GM12801 (cell line): ENCODE results near the gene MTPN.

Experiments
- CTCF ChIP-seq: IDR thresholded peaks from one replicate; pipeline ENCODE4 v1.5.1; 2011; ENCODE audit warnings: control low read depth; ENCODE audit not compliant: insufficient read length; ENCODE audit errors: extremely low read depth

MTPN gene

GRCh38 chr7:135899458-135900064 is 77.6 kb downstream of the MTPN start:
- no peak for TF ChIP-seq CTCF

- TF ChIP-seq CTCF, result no peak
Observed at GRCh38 chr7:135898226-135898625, 78.9 kb downstream of the MTPN start.

GRCh38 chr7:135894816-135895215 is 82.3 kb downstream of the MTPN start:
- TF ChIP-seq CTCF, result no peak

DNA sequence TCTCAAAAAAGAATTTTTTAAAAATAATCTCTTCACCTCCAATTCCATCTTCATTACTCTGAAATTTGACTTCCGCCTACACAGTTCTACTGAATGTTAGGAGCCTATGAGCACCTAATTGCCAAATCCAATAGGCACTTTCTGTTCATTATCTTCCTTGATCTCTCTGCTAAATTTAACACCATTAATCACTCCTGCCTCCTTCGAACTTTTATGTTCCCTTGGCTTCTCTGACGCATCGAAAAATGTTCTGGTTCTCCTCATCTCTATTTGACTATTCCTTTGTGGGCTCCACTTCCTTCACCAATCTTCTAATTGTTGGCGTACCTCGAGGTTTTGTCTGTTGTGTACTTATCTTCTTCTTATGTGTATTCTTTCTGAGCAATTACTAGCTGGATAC is 87.3 kb downstream of the MTPN start:
- no peak for TF ChIP-seq CTCF

- no peak for TF ChIP-seq CTCF
Observed at GRCh38 chr7:135888740-135889139, 88.4 kb downstream of the MTPN start.

DNA sequence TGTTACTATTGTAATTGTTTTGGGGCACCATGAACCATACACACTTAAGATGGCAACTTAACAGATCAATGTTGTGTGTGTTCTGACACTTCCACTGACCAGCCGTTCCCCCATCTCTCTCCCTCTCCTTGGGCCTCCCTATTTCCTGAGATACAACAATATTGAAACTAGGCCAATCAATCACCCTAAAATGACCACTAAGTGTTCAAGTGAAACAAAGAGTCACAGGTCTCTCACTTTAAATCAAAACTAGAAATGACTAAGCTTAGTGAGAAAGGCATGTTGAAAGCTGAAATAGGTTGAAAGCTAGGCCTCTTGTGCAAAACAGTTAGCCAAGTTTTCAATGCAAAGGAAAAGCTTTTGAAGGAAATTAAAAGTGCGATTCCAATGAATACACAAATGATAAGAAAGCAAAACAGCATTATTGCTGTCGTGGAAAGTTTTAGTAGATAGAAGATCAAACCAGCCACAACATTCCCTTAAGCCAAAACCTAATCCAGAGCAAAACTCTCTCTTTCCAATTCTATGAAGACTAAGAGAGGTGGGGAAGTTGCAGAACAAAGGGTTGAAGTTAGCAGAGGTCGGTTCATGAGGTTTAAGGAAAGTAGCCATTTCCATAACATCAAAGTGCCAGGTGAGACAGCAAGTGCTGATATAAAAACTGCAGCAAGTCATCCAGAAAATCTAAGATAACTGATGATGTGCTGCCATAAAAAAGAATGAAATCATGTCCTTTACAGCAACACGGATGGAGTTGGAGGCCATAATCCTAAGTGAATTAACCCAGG is 90.6 kb downstream of the MTPN start:
- TF ChIP-seq CTCF, result no peak

DNA sequence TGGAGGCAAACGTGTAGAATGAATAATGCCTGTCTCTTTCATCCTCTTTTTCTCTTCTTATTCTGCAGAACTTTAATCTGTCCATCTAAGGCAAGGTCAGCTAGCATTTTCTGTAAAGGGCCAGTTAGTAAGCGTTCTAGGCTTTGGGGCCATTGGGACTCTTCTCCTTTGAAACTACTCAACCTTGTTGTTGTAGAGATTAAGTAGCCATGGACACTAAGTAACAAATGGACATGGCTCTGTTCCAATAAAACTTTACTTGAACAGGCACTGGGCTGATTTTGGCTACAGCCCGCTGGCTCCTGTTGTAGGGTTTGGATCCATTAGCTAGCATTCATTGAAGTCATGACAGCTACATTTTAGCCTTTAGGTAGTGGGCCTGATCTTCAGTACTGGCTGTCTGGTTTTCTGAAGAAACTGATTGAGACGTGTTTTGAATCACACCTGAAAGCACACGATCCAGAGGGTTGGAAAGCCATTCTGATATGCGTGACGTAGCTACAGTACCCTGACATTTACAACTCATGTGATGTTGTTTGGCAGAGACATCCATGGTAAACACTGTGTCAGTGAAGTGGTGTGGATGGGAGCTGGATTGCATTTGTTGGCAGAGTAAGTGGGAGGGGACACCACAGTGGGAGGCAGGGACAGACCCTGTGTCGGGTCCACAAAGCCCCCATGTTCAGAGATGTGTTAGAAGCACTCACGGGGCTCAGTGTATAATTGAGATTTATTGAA is 92.5 kb downstream of the MTPN start:
- TF ChIP-seq CTCF, result no peak
